Gastrocnemius medialis (tissue), 4 donors: Measurements from ENCODE around the gene CCSER2.

Experiments
- POLR2A ChIP-seq, 2 donors: fragments of 450-650 bp; IDR thresholded peaks; one replicate each; pipeline ENCODE4 v1.6.1; 2017; ENCODE audit warnings: antibody characterized with exemption in 2 of 2, mild to moderate bottlenecking in 2 of 2, moderate library complexity in 2 of 2
- TF ChIP-seq, protein P1 (sequence below), 5 experiments: fragments of 450-650 bp in 3 of 5; fragments of 200-600 bp in 2 of 5; sonication (generic) in 2 of 5; IDR thresholded peaks in 4 of 5; conservative IDR thresholded peaks in 1 of 5; 1 replicate in 4 of 5; 2 replicates in 1 of 5; pipeline ENCODE4 v1.5.1; 2016 to 2019; ENCODE audit warnings: antibody characterized with exemption in 5 of 5, mild to moderate bottlenecking in 3 of 5, moderate library complexity in 3 of 5

- TF ChIP-seq POLR2A (IDR thresholded peaks at IDR 0.05) = no peak
- TF ChIP-seq, protein P1, sequence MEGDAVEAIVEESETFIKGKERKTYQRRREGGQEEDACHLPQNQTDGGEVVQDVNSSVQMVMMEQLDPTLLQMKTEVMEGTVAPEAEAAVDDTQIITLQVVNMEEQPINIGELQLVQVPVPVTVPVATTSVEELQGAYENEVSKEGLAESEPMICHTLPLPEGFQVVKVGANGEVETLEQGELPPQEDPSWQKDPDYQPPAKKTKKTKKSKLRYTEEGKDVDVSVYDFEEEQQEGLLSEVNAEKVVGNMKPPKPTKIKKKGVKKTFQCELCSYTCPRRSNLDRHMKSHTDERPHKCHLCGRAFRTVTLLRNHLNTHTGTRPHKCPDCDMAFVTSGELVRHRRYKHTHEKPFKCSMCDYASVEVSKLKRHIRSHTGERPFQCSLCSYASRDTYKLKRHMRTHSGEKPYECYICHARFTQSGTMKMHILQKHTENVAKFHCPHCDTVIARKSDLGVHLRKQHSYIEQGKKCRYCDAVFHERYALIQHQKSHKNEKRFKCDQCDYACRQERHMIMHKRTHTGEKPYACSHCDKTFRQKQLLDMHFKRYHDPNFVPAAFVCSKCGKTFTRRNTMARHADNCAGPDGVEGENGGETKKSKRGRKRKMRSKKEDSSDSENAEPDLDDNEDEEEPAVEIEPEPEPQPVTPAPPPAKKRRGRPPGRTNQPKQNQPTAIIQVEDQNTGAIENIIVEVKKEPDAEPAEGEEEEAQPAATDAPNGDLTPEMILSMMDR (IDR thresholded peaks at IDR 0.05 in 4 of 5, conservative IDR thresholded peaks at IDR 0.05 in 1 of 5) = no peak
These were observed 20.5 kb downstream of the CCSER2 start for GRCh38 chr10:84348860-84349259.
